PC-3 (cell line): Measurements from ENCODE around the gene PAX7. TPM values are rescaled to one million over a fixed set of nuclear protein-coding genes. Genes with fewer than 3 reads are reported as not detected.

Experiments used
- ATAC-seq: fragments of 200-7000 bp; cut with Tn5 transposase; 2 replicates; pipeline ENCODE4 v1.9.1; 2020; ENCODE audit warnings: mild to moderate bottlenecking, moderate library complexity
- BruUV-seq: library from RNA; stranded (reverse); fragments of 400-500 nt; replicated peaks from 2 replicates; lab custom pipeline; 2021; lab: Mats Ljungman, UMichigan
- CTCF ChIA-PET: fragments of 300-600 bp; sonication (Branson Sonifier 250); formaldehyde crosslinking; loops from one replicate; lab custom pipeline; 2022; ENCODE audit warnings: antibody characterized with exemption; lab: Charles Lee
- POLR2A ChIA-PET: fragments of 300-600 bp; sonication (Branson Sonifier 250); formaldehyde crosslinking; loops from one replicate; lab custom pipeline; 2022; ENCODE audit warnings: antibody characterized with exemption; ENCODE audit not compliant: unreplicated experiment; lab: Charles Lee
- DNase-seq: peaks from one replicate; pipeline ENCODE4 v3.0.0-alpha.2; 2015
- H2AFZ ChIP-seq: fragments of 300-600 bp; sonication (generic); 2 replicates; pipeline ENCODE4 v1.6.0; 2016; ENCODE audit warnings: antibody characterized with exemption, low read length
- H3F3A ChIP-seq: fragments of 300-600 bp; sonication (generic); one replicate; pipeline ENCODE4 v1.6.0; 2017; ENCODE audit warnings: antibody characterized with exemption, low read length, control low read depth, mild to moderate bottlenecking; ENCODE audit not compliant: unreplicated experiment
- H3K27ac ChIP-seq: fragments of 300-600 bp; sonication (generic); 2 replicates; pipeline ENCODE4 v1.5.1; 2016; ENCODE audit warnings: mild to moderate bottlenecking, low read length
- H3K27me3 ChIP-seq: fragments of 300-600 bp; sonication (generic); 2 replicates; pipeline ENCODE4 v1.6.1; 2016; ENCODE audit warnings: low read length, mixed read lengths
- H3K36me3 ChIP-seq: fragments of 300-600 bp; sonication (generic); 2 replicates; pipeline ENCODE4 v1.6.1; 2016; ENCODE audit warnings: low read depth, mixed run types, low read length, mixed read lengths
- H3K4me1 ChIP-seq: fragments of 300-600 bp; sonication (generic); 2 replicates; pipeline ENCODE4 v1.5.1; 2016; ENCODE audit warnings: low read length; ENCODE audit not compliant: insufficient read depth
- H3K4me2 ChIP-seq: fragments of 300-600 bp; sonication (generic); 2 replicates; pipeline ENCODE4 v1.6.0; 2016; ENCODE audit warnings: low read length
- H3K4me3 ChIP-seq: fragments of 300-600 bp; sonication (generic); 2 replicates; pipeline ENCODE4 v1.5.1; 2016; ENCODE audit warnings: mild to moderate bottlenecking, low read length, mixed read lengths
- H3K79me2 ChIP-seq: fragments of 300-600 bp; sonication (generic); 2 replicates; pipeline ENCODE4 v1.6.1; 2017; ENCODE audit warnings: low read length, mixed read lengths
- H3K9ac ChIP-seq: fragments of 300-600 bp; sonication (generic); 2 replicates; pipeline ENCODE4 v1.6.0; 2016; ENCODE audit warnings: mild to moderate bottlenecking, low read length
- H3K9me2 ChIP-seq: fragments of 300-600 bp; sonication (generic); replicated peaks from 2 replicates; pipeline ENCODE4 v1.6.1; 2016; ENCODE audit warnings: mixed run types, low read length, mixed read lengths
- H3K9me3 ChIP-seq: fragments of 300-600 bp; sonication (generic); 2 replicates; pipeline ENCODE4 v1.6.1; 2016; ENCODE audit warnings: low read length, mixed read lengths
- H4K20me1 ChIP-seq: fragments of 300-600 bp; sonication (generic); 2 replicates; pipeline ENCODE4 v1.6.1; 2016; ENCODE audit warnings: low read length, mixed read lengths
- CTCF ChIP-seq: fragments of 300-600 bp; sonication (generic); conservative IDR thresholded peaks from 2 replicates; pipeline ENCODE4 v1.5.1; 2017; ENCODE audit warnings: antibody characterized with exemption, low read depth, mild to moderate bottlenecking, low read length
- EZH2 ChIP-seq: fragments of 300-600 bp; sonication (generic); IDR thresholded peaks from one replicate; pipeline ENCODE4 v1.6.1; 2017; ENCODE audit warnings: antibody characterized with exemption, mild to moderate bottlenecking, low read length; ENCODE audit not compliant: unreplicated experiment
- EZH2phosphoT487 ChIP-seq: fragments of 300-600 bp; sonication (generic); IDR thresholded peaks from 2 replicates; pipeline ENCODE4 v1.6.1; 2018; ENCODE audit warnings: mild to moderate bottlenecking, antibody characterized with exemption, low read length, borderline replicate concordance
- intact Hi-C: fragments of 100-400 bp; cut with micrococcal nuclease; formaldehyde crosslinking; loops from 2 replicates; pipeline ENCODE4 v1.9.0; 2023
- total RNA-seq: library from RNA; depleted of rRNA; stranded (reverse); fragments of >200 nt; gene quantifications from 2 replicates; pipeline ENCODE4 v1.2.3, GENCODE V29; 2014

PAX7 gene
- total RNA-seq, 1 experiment from 2014 or later = not detected

GRCh38 chr1:18646786-18647410 lies 16.3 kb downstream of the PAX7 start:
- Histone ChIP-seq H3K4me1 (no peaks in the 10 kb centered on the region), H3K36me3 (no peaks in the 10 kb centered on the region), H3K9me2 (no peaks in the 10 kb centered on the region), H3K27me3 (peaks cover 82% of the 10 kb centered on the region), H3K4me3 (peak overlapping the region; percentile 62), H3K4me2 (peak overlapping the region; percentile 77), H3F3A (no peaks in the 10 kb centered on the region), H2AFZ (peak overlapping the region; percentile 76), H3K9ac (no peak overlapping the region), H3K9me3 (no peaks in the 10 kb centered on the region), H3K79me2 (no peaks in the 10 kb centered on the region), H4K20me1 (no peaks in the 10 kb centered on the region), H3K27ac (no peak overlapping the region)
- ChIA-PET POLR2A (no interaction called here), CTCF (no interaction called here)
- BruUV-seq = no TSS peak
- ATAC-seq (no peak; the same call in 1 of the 2 replicates), DNase-seq (no peak)
- TF ChIP-seq EZH2 (peak; percentile 6), CTCF (no peak)
- intact Hi-C loops = no loop called here

- DNase-seq = no peak
- ChIA-PET CTCF (no interaction called here), POLR2A (no interaction called here)
- Histone ChIP-seq H3K4me2 (no peak overlapping the region), H3K79me2 (no peaks in the 10 kb centered on the region), H3K27ac (no peak overlapping the region), H3K9ac (no peak overlapping the region), H3K4me3 (no peak overlapping the region), H4K20me1 (no peaks in the 10 kb centered on the region), H3K4me1 (no peaks in the 10 kb centered on the region), H3F3A (no peaks in the 10 kb centered on the region), H3K27me3 (peaks cover 81% of the 10 kb centered on the region), H3K9me2 (no peaks in the 10 kb centered on the region), H3K36me3 (no peaks in the 10 kb centered on the region), H3K9me3 (no peaks in the 10 kb centered on the region), H2AFZ (no peak overlapping the region)
- intact Hi-C loops = no loop called here
- BruUV-seq = no TSS peak
- TF ChIP-seq EZH2 (no peak), CTCF (no peak), EZH2phosphoT487 (no peak)
- ATAC-seq = no peak
Observed at GRCh38 chr1:18647681-18648214, 17.1 kb downstream of the PAX7 start.

- intact Hi-C loops = no loop called here
- TF ChIP-seq CTCF (no peak), EZH2phosphoT487 (no peak), EZH2 (no peak)
- Histone ChIP-seq H3K27ac (no peak overlapping the region), H2AFZ (no peak overlapping the region), H3K79me2 (no peaks in the 10 kb centered on the region), H3K9me3 (no peaks in the 10 kb centered on the region), H3K9ac (no peak overlapping the region), H3K4me2 (no peak overlapping the region), H3K36me3 (no peaks in the 10 kb centered on the region), H3K4me3 (no peak overlapping the region), H3K9me2 (no peaks in the 10 kb centered on the region), H3K27me3 (peaks cover 78% of the 10 kb centered on the region), H4K20me1 (no peaks in the 10 kb centered on the region), H3K4me1 (no peaks in the 10 kb centered on the region), H3F3A (no peaks in the 10 kb centered on the region)
- BruUV-seq = no TSS peak
- ATAC-seq (no peak), DNase-seq (no peak)
- ChIA-PET CTCF (no interaction called here), POLR2A (no interaction called here)
Observed at GRCh38 chr1:18649693-18650370, 19.2 kb downstream of the PAX7 start.
